22Rv1 (cell line): Measurements from ENCODE around the gene ZFHX3.

Experiments used
- H3K27ac ChIP-seq: fragments of 450-650 bp; 2 replicates; pipeline ENCODE4 v1.5.1; 2017
- ZFX ChIP-seq: fragments of 450-650 bp; IDR thresholded peaks from 2 replicates; pipeline ENCODE4 v1.6.1; 2017; ENCODE audit warnings: antibody characterized with exemption, borderline replicate concordance
- TF ChIP-seq, protein P1 (sequence below): fragments of 450-650 bp; IDR thresholded peaks from 2 replicates; pipeline ENCODE4 v1.5.1; 2017; ENCODE audit warnings: mild to moderate bottlenecking

The ZFHX3 gene, protein sequence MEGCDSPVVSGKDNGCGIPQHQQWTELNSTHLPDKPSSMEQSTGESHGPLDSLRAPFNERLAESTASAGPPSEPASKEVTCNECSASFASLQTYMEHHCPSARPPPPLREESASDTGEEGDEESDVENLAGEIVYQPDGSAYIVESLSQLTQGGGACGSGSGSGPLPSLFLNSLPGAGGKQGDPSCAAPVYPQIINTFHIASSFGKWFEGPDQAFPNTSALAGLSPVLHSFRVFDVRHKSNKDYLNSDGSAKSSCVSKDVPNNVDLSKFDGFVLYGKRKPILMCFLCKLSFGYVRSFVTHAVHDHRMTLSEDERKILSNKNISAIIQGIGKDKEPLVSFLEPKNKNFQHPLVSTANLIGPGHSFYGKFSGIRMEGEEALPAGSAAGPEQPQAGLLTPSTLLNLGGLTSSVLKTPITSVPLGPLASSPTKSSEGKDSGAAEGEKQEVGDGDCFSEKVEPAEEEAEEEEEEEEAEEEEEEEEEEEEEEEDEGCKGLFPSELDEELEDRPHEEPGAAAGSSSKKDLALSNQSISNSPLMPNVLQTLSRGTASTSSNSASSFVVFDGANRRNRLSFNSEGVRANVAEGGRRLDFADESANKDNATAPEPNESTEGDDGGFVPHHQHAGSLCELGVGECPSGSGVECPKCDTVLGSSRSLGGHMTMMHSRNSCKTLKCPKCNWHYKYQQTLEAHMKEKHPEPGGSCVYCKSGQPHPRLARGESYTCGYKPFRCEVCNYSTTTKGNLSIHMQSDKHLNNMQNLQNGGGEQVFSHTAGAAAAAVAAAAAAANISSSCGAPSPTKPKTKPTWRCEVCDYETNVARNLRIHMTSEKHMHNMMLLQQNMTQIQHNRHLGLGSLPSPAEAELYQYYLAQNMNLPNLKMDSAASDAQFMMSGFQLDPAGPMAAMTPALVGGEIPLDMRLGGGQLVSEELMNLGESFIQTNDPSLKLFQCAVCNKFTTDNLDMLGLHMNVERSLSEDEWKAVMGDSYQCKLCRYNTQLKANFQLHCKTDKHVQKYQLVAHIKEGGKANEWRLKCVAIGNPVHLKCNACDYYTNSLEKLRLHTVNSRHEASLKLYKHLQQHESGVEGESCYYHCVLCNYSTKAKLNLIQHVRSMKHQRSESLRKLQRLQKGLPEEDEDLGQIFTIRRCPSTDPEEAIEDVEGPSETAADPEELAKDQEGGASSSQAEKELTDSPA (N-terminal part only)

DNA sequence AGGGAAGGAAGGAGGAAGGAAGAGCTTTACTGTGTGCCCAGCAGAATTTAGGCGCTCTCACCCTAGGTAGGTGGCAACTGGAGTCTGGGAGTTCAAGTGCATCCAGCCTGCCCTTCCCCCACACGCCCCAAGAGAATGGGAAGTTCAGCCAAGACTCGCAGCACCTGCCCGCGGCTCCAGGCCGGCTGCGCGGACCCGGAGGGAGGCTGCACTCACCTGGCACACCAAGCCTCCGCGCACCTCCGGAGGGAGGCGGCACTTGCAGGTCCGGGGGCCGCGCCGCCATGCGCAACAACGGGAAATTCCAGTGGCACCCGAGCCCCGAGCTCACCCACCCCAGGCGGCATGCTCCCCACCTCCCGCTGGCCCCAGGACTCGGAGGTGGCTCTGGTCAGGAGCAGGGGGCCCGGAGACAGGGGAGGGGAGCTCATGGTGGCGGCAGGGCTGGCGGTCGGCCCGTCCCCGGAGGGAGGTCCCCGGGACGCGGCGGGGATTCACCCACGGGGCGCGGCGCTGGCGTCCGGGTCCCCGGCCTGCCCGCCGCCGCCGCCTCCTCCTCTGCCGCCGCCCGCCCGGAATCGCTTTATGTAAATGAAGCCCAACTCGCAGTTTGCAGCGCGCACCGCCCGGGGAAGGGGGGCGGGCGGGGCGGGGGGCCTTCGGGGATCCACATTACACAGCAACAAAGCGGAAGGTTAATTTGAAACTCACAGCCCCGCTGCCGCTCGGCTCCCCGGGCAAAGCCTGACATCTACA, at the start of gene ZFHX3:
TSS of gene ZFHX3 (minus strand) at position 593 of the 756 bp plus-strand sequence. CDS start 87,983 bp downstream, outside the sequence.
- TF ChIP-seq, protein P1, sequence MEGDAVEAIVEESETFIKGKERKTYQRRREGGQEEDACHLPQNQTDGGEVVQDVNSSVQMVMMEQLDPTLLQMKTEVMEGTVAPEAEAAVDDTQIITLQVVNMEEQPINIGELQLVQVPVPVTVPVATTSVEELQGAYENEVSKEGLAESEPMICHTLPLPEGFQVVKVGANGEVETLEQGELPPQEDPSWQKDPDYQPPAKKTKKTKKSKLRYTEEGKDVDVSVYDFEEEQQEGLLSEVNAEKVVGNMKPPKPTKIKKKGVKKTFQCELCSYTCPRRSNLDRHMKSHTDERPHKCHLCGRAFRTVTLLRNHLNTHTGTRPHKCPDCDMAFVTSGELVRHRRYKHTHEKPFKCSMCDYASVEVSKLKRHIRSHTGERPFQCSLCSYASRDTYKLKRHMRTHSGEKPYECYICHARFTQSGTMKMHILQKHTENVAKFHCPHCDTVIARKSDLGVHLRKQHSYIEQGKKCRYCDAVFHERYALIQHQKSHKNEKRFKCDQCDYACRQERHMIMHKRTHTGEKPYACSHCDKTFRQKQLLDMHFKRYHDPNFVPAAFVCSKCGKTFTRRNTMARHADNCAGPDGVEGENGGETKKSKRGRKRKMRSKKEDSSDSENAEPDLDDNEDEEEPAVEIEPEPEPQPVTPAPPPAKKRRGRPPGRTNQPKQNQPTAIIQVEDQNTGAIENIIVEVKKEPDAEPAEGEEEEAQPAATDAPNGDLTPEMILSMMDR: peak; percentile 22; the same call in 1 of the 2 replicates
- no peak for TF ChIP-seq ZFX
- peak within 1 kb of the TSS; percentile 57 for H3K27ac ChIP-seq

DNA sequence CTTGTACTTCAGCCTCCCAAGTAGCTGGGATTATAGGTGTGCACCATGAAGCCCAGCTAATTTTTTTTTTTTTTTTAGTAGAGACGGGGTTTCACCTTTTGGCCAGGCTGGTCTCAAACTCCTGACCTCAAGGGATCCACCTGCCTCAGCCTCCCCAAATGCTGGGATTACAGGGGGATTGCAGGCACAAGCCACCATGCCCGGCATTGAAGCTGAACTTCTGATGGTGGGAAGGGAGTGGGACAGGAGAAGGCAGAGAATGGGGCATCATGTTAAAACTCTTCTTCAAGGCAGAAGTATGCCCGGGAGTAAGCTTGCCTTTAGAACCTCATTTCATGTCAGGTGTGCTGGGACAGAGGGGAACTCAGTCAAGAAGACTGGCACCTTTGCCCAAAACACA, 48.6 kb upstream of the ZFHX3 start:
- TF ChIP-seq ZFX: no peak
- TF ChIP-seq, protein P1: no peak
- no peak overlapping the region for H3K27ac ChIP-seq

DNA sequence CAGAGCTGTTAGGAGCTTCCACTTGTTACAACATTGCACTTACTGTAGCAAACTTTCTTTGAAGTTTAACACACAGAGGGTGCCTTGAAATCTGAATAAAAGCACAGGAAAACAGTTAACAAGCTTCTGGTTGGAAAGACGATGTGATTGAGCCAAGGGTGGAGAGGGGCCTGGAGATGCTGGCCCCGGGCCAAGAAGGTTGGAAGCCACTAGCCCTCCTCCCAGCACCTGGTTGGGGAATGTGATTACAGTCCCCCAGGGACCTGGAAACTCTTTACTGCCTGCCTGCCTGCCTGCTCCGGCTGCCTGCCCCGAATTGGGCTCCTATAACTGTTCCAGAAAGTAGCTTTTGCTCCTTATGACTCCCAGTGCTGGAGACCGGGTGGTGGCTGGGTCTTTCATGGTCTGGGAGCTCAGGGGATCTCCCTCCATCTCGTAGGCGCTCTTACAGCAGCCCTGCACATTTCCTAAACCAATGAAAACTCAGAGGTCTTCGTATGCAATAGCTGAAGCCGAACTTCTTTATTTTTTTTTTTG, 48.0 kb upstream of the ZFHX3 start:
- TF ChIP-seq, protein P1: no peak
- TF ChIP-seq ZFX: no peak
- H3K27ac ChIP-seq: no peak overlapping the region

DNA sequence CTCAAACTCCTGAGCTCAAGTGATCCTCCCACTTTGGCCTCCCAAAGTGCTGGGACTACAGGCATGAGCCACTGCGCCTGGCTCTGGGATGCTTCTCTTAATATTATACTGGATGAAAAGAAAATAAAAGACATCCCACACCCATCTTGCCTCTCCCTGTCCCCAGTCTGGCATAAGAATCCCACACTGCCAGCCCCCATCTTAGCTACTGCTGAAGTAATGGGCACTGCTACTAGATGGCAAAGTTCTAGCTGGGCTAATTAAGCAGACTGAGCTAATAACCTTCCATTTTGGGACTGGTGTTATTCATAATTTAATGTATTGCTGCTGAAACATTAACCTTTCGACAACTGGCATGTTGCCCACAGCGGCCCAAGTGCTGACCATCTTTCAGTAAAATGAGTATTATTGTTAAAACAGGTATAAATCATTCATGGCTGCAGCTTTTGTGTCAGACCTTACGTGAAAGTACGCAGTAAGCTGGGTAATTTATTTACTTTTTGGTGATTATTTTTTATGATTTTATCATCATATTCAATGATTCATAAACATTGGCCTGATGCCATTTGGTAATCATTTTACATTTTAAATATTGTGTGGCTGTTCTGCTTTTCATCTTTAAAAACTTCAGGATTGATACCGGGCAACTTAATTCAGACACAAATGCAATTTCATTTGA, 47.4 kb upstream of the ZFHX3 start:
- no peak overlapping the region for H3K27ac ChIP-seq
- no peak for TF ChIP-seq ZFX
- TF ChIP-seq, protein P1: no peak

DNA sequence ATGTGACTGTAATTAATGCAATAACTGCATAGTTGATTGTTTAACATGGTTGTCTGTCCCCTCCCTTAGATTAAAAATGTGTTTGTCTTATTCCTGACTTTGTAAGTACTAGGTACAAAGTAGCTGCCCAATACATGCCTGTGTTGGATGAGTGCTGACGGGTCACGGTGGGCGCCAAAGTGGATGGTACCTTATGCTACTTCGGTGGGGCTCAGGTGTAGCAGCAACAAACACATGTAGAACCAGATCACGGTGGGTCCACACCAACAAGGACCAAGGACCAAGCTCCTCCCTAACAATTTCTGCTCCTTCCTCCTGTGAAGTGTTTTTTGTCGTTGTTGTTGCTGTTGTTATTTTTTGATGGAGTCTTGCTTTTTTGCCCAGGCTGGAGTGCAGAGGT, 46.4 kb upstream of the ZFHX3 start:
- H3K27ac ChIP-seq: no peak overlapping the region
- TF ChIP-seq, protein P1: no peak
